Measurements from ENCODE around the gene PTPRD. TPM values are rescaled to one million over a fixed set of nuclear protein-coding genes. Genes with fewer than 3 reads are reported as not detected.

Gene PTPRD
- total and polyA plus RNA-seq, 2 donors = 2.2 to 13.5 TPM

- Histone ChIP-seq H3K36me3 (ENCODE audit: control insufficient read depth in 2 of 2, insufficient read depth in 2 of 2, low read length in 1 of 2) (no peaks in the 10 kb centered on the region), H3K4me3 (ENCODE audit: low read length in 2 of 2) (no peak overlapping the region), H3K27ac (ENCODE audit: low read depth in 1 of 2, low read length in 1 of 2) (no peak overlapping the region), H3K4me1 (ENCODE audit: control insufficient read depth in 2 of 2, insufficient read depth in 2 of 2, low read length in 2 of 2) (no peaks in the 10 kb centered on the region), H3K9me3 (ENCODE audit: control insufficient read depth in 2 of 2, insufficient read depth in 1 of 2, low read length in 1 of 2) (no peaks in the 10 kb centered on the region), H3K27me3 (ENCODE audit: control insufficient read depth in 2 of 2, insufficient read depth in 1 of 2, low read length in 1 of 2) (no peaks in the 10 kb centered on the region)
- DNase-seq (ENCODE audit: low read depth in 6 of 9, low spot score in 9 of 9) = no peak
- 91% methylated on average over 2 of the region's 2 CpGs for WGBS
Measured at GRCh38 chr9:10242255-10242654, 370.5 kb downstream of the PTPRD start.

- WGBS = 92% methylated on average over 1 of the region's 1 CpG
- no peak for DNase-seq (ENCODE audit: low read depth in 6 of 9, low spot score in 9 of 9)
- Histone ChIP-seq H3K27me3 (ENCODE audit: control insufficient read depth in 2 of 2, insufficient read depth in 1 of 2, low read length in 1 of 2) (no peaks in the 10 kb centered on the region), H3K4me3 (ENCODE audit: low read length in 2 of 2) (no peak overlapping the region), H3K36me3 (ENCODE audit: control insufficient read depth in 2 of 2, insufficient read depth in 2 of 2, low read length in 1 of 2) (no peaks in the 10 kb centered on the region), H3K9me3 (ENCODE audit: control insufficient read depth in 2 of 2, insufficient read depth in 1 of 2, low read length in 1 of 2) (no peaks in the 10 kb centered on the region), H3K4me1 (ENCODE audit: control insufficient read depth in 2 of 2, insufficient read depth in 2 of 2, low read length in 2 of 2) (no peaks in the 10 kb centered on the region), H3K27ac (ENCODE audit: low read depth in 1 of 2, low read length in 1 of 2) (no peak overlapping the region)
Measured at GRCh38 chr9:10238087-10238486, 374.7 kb downstream of the PTPRD start.

DNA sequence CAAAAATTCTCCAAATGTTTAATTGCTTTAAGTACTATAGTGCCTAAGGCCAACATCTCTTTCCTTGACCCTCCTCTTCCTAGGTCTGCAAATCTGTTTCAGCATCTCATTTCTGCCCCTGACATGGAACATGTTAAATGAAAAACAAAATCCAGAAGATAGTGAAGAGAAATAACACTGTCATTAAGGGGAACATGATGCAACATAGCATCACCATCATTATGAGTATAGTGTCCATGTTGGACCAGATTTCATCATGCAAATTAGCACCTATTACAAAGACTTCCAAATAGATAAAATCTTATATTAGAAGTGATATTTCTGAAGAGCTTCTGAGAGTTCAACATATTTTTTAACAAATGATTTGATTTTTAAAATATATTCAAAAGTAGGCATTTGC is 375.2 kb downstream of the PTPRD start:
- no peaks in the 10 kb centered on the region for H3K9me3 ChIP-seq (ENCODE audit: control insufficient read depth in 2 of 2, insufficient read depth in 1 of 2, low read length in 1 of 2)

DNA sequence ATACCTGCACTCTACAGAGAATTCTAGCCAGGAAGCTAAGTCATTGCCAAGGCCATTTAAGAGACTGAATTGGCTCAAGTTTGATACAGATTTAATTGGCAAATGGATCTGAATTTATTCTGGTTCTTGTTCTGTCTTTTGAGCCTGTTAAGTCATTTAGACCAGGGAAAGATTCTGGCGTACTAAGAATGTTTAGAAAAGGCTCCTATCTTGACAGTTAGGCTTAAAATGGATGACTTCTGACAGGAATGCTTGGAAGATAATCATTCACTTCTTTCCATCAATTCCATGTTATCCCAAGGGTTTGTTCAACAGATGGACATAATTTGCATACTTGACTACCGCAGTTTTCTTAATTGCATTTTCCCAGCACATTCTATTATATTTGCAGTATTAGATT is 376.6 kb downstream of the PTPRD start:
- Histone ChIP-seq H3K27ac (ENCODE audit: low read depth in 1 of 2, low read length in 1 of 2) (no peak overlapping the region), H3K4me3 (ENCODE audit: low read length in 2 of 2) (no peak overlapping the region), H3K4me1 (ENCODE audit: control insufficient read depth in 2 of 2, insufficient read depth in 2 of 2, low read length in 2 of 2) (no peaks in the 10 kb centered on the region), H3K9me3 (ENCODE audit: control insufficient read depth in 2 of 2, insufficient read depth in 1 of 2, low read length in 1 of 2) (no peaks in the 10 kb centered on the region), H3K36me3 (ENCODE audit: control insufficient read depth in 2 of 2, insufficient read depth in 2 of 2, low read length in 1 of 2) (no peaks in the 10 kb centered on the region), H3K27me3 (ENCODE audit: control insufficient read depth in 2 of 2, insufficient read depth in 1 of 2, low read length in 1 of 2) (no peaks in the 10 kb centered on the region)
- WGBS = 95% methylated on average over 2 of the region's 2 CpGs
- DNase-seq (ENCODE audit: low read depth in 6 of 9, low spot score in 9 of 9) = no peak

More for the DNA sequence above, 375.2 kb downstream of the PTPRD start:
- H3K36me3 ChIP-seq (ENCODE audit: control insufficient read depth in 2 of 2, insufficient read depth in 2 of 2, low read length in 1 of 2) = no peaks in the 10 kb centered on the region
- no peak overlapping the region for H3K4me3 ChIP-seq (ENCODE audit: low read length in 2 of 2)
- no peaks in the 10 kb centered on the region for H3K4me1 ChIP-seq (ENCODE audit: control insufficient read depth in 2 of 2, insufficient read depth in 2 of 2, low read length in 2 of 2)
- H3K27ac ChIP-seq (ENCODE audit: low read depth in 1 of 2, low read length in 1 of 2) = no peak overlapping the region
- no peak for DNase-seq (ENCODE audit: low read depth in 6 of 9, low spot score in 9 of 9)
- H3K27me3 ChIP-seq (ENCODE audit: control insufficient read depth in 2 of 2, insufficient read depth in 1 of 2, low read length in 1 of 2) = no peaks in the 10 kb centered on the region

DNA sequence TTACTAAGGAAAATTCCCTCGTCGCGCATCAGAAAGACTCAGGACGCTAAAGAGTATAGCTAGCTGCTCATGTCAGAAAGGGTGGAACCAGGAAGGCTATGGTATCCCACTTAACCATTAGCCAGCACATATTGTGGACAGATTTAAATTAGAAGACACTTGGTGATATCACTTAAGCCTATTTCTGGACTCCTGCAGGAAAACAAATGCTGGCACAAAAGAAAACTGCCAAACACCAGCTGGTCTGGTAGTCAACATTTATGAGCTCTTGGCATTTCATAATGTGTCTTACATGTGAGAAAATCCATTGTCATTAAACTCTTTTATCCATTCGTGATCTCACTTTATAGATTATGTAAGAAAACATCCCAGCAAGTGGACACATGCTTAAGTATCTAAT is 377.4 kb downstream of the PTPRD start:
- WGBS = 98% methylated on average over 5 of the region's 5 CpGs
- Histone ChIP-seq H3K4me1 (ENCODE audit: control insufficient read depth in 2 of 2, insufficient read depth in 2 of 2, low read length in 2 of 2) (no peaks in the 10 kb centered on the region), H3K27me3 (ENCODE audit: control insufficient read depth in 2 of 2, insufficient read depth in 1 of 2, low read length in 1 of 2) (no peaks in the 10 kb centered on the region), H3K9me3 (ENCODE audit: control insufficient read depth in 2 of 2, insufficient read depth in 1 of 2, low read length in 1 of 2) (no peaks in the 10 kb centered on the region), H3K36me3 (ENCODE audit: control insufficient read depth in 2 of 2, insufficient read depth in 2 of 2, low read length in 1 of 2) (no peaks in the 10 kb centered on the region), H3K4me3 (ENCODE audit: low read length in 2 of 2) (no peak overlapping the region), H3K27ac (ENCODE audit: low read depth in 1 of 2, low read length in 1 of 2) (no peak overlapping the region)
- no peak for DNase-seq (ENCODE audit: low read depth in 6 of 9, low spot score in 9 of 9)

DNA sequence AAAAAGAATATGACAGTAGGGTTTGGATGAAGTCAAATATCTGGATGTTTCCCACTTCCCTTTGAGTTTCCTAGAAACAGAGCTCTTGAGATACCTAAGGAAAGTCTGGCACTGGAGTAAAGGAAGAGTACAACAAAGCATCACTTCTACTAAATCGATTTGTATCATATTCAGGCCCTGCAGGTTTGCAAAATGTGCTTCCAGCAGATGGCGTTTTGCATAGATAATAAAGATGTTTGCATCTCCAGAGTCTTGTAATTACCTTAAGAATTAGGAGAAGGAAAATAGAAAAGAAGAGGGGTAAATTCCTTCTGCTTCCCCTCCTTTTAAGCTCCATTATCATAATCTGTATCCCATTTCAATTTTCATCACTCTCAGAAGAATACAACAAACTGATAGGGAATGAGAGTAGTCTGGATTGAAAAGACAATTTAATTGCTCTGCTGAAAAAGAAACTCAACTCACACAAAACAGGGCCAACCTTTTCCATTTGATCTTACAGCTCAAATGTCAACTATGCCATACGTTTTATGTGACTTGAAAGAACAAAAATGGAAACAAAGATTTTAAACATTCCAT is 380.4 kb downstream of the PTPRD start:
- H3K9me3 ChIP-seq (ENCODE audit: control insufficient read depth in 2 of 2, insufficient read depth in 1 of 2, low read length in 1 of 2) = no peaks in the 10 kb centered on the region
- DNase-seq (ENCODE audit: low read depth in 6 of 9, low spot score in 9 of 9) = no peak
- H3K27ac ChIP-seq (ENCODE audit: low read depth in 1 of 2, low read length in 1 of 2) = no peak overlapping the region
- 66% methylated on average over 3 of the region's 3 CpGs for WGBS
- no peaks in the 10 kb centered on the region for H3K4me1 ChIP-seq (ENCODE audit: control insufficient read depth in 2 of 2, insufficient read depth in 2 of 2, low read length in 2 of 2)
- H3K36me3 ChIP-seq (ENCODE audit: control insufficient read depth in 2 of 2, insufficient read depth in 2 of 2, low read length in 1 of 2) = no peaks in the 10 kb centered on the region
- no peaks in the 10 kb centered on the region for H3K27me3 ChIP-seq (ENCODE audit: control insufficient read depth in 2 of 2, insufficient read depth in 1 of 2, low read length in 1 of 2)
- H3K4me3 ChIP-seq (ENCODE audit: low read length in 2 of 2) = no peak overlapping the region

- H3K27ac ChIP-seq (ENCODE audit: low read depth in 1 of 2, low read length in 1 of 2) = no peak overlapping the region
- no peaks in the 10 kb centered on the region for H3K9me3 ChIP-seq (ENCODE audit: control insufficient read depth in 2 of 2, insufficient read depth in 1 of 2, low read length in 1 of 2)
- H3K27me3 ChIP-seq (ENCODE audit: control insufficient read depth in 2 of 2, insufficient read depth in 1 of 2, low read length in 1 of 2) = no peaks in the 10 kb centered on the region
- no peaks in the 10 kb centered on the region for H3K36me3 ChIP-seq (ENCODE audit: control insufficient read depth in 2 of 2, insufficient read depth in 2 of 2, low read length in 1 of 2)
- DNase-seq (ENCODE audit: low read depth in 6 of 9, low spot score in 9 of 9) = no peak
- no peak overlapping the region for H3K4me3 ChIP-seq (ENCODE audit: low read length in 2 of 2)
- 98% methylated on average over 2 of the region's 2 CpGs for WGBS
- H3K4me1 ChIP-seq (ENCODE audit: control insufficient read depth in 2 of 2, insufficient read depth in 2 of 2, low read length in 2 of 2) = no peaks in the 10 kb centered on the region
Measured at GRCh38 chr9:10230512-10230911, 382.3 kb downstream of the PTPRD start.

GRCh38 chr9:10228082-10228481 is 384.7 kb downstream of the PTPRD start:
- WGBS = 70% methylated on average over 1 of the region's 1 CpG
- Histone ChIP-seq H3K27me3 (ENCODE audit: control insufficient read depth in 2 of 2, insufficient read depth in 1 of 2, low read length in 1 of 2) (no peaks in the 10 kb centered on the region), H3K4me3 (ENCODE audit: low read length in 2 of 2) (no peak overlapping the region), H3K9me3 (ENCODE audit: control insufficient read depth in 2 of 2, insufficient read depth in 1 of 2, low read length in 1 of 2) (no peaks in the 10 kb centered on the region), H3K36me3 (ENCODE audit: control insufficient read depth in 2 of 2, insufficient read depth in 2 of 2, low read length in 1 of 2) (no peaks in the 10 kb centered on the region), H3K4me1 (ENCODE audit: control insufficient read depth in 2 of 2, insufficient read depth in 2 of 2, low read length in 2 of 2) (no peaks in the 10 kb centered on the region), H3K27ac (ENCODE audit: low read depth in 1 of 2, low read length in 1 of 2) (no peak overlapping the region)
- DNase-seq (ENCODE audit: low read depth in 6 of 9, low spot score in 9 of 9) = no peak

DNA sequence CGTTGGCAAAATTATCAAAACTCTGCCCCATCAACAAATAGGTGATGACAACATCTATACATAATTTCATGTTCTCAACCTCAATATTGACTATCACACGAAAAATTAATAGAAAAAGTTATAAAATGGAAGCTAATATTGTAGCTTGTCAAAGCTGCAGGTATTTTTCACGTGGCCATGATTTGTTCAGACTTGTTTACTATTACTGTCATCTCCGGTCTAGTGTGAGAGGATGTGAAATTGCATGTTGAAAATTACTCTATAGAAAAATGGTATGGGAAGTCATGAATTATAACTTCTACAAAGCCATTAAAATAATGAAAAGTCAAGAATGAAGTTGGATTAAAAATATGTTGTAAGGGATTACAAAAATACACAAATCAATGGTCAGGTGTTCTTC is 385.8 kb downstream of the PTPRD start:
- Histone ChIP-seq H3K36me3 (ENCODE audit: control insufficient read depth in 2 of 2, insufficient read depth in 2 of 2, low read length in 1 of 2) (no peaks in the 10 kb centered on the region), H3K27ac (ENCODE audit: low read depth in 1 of 2, low read length in 1 of 2) (no peak overlapping the region), H3K27me3 (ENCODE audit: control insufficient read depth in 2 of 2, insufficient read depth in 1 of 2, low read length in 1 of 2) (no peaks in the 10 kb centered on the region), H3K4me3 (ENCODE audit: low read length in 2 of 2) (no peak overlapping the region), H3K9me3 (ENCODE audit: control insufficient read depth in 2 of 2, insufficient read depth in 1 of 2, low read length in 1 of 2) (no peaks in the 10 kb centered on the region), H3K4me1 (ENCODE audit: control insufficient read depth in 2 of 2, insufficient read depth in 2 of 2, low read length in 2 of 2) (no peaks in the 10 kb centered on the region)
- DNase-seq (ENCODE audit: low read depth in 6 of 9, low spot score in 9 of 9) = no peak
- WGBS = 82% methylated on average over 4 of the region's 4 CpGs

- Histone ChIP-seq H3K27me3 (ENCODE audit: control insufficient read depth in 2 of 2, insufficient read depth in 1 of 2, low read length in 1 of 2) (no peaks in the 10 kb centered on the region), H3K9me3 (ENCODE audit: control insufficient read depth in 2 of 2, insufficient read depth in 1 of 2, low read length in 1 of 2) (no peaks in the 10 kb centered on the region), H3K4me1 (ENCODE audit: control insufficient read depth in 2 of 2, insufficient read depth in 2 of 2, low read length in 2 of 2) (no peaks in the 10 kb centered on the region), H3K4me3 (ENCODE audit: low read length in 2 of 2) (no peak overlapping the region), H3K36me3 (ENCODE audit: control insufficient read depth in 2 of 2, insufficient read depth in 2 of 2, low read length in 1 of 2) (no peaks in the 10 kb centered on the region), H3K27ac (ENCODE audit: low read depth in 1 of 2, low read length in 1 of 2) (no peak overlapping the region)
- 84% methylated on average over 3 of the region's 3 CpGs for WGBS
- DNase-seq (ENCODE audit: low read depth in 6 of 9, low spot score in 9 of 9) = no peak
Measured at GRCh38 chr9:10212702-10213101, 400.1 kb downstream of the PTPRD start.

Data from thymus (tissue), 11 donors.